Ovary (tissue), 9 donors: ENCODE measurements around the gene RNF212. TPM values are rescaled to one million over a fixed set of nuclear protein-coding genes. Genes with fewer than 3 reads are reported as not detected.
A peak's percentile ranks its signal among the peaks of the same experiment; 100 is the strongest.

Experiments used
- DNase-seq, 5 donors: peaks; one replicate each; pipeline ENCODE4 v3.0.0-alpha.2; 2019 to 2020
- H3K27ac ChIP-seq, 2 donors: fragments of 200-600 bp; one replicate each; pipeline versions ENCODE4 v1.5.1 to v1.8.0; 2019 to 2022
- H3K27me3 ChIP-seq: fragments of 200-600 bp; one replicate; pipeline ENCODE4 v1.8.0; 2022
- H3K36me3 ChIP-seq: fragments of 200-600 bp; sonication (generic); one replicate; pipeline ENCODE4 v1.5.1; 2019
- H3K4me1 ChIP-seq: one replicate; pipeline ENCODE4 v1.8.1; 2013; ENCODE audit warnings: mild to moderate bottlenecking, moderate library complexity; ENCODE audit not compliant: insufficient read depth
- H3K4me3 ChIP-seq: fragments of 200-600 bp; sonication (generic); one replicate; pipeline ENCODE4 v1.5.1; 2017
- H3K9me3 ChIP-seq, 2 donors: fragments of 200-600 bp in 1 of 2; sonication (generic) in 1 of 2; one replicate each; pipeline versions ENCODE4 v1.5.1 to v1.8.1; 2013 to 2019; ENCODE audit warnings: mild to moderate bottlenecking in 1 of 2, moderate library complexity in 1 of 2
- EP300 ChIP-seq: sonication (generic); formaldehyde crosslinking; IDR thresholded peaks from one replicate; pipeline ENCODE4 v1.6.1; 2017; ENCODE audit warnings: antibody characterized with exemption
- POLR2A ChIP-seq: fragments of 450-650 bp; IDR thresholded peaks from one replicate; pipeline ENCODE4 v1.6.1; 2017; ENCODE audit warnings: antibody characterized with exemption, mild to moderate bottlenecking, moderate library complexity
- WGBS, 3 donors: extraction: QIAGEN DNeasy Blood & Tissue Kit in 1 of 3; methylation state at CpG; one replicate each; pipeline versions ENCODE4 v1.1.5 to v1.1.7; 2013 to 2017; 5-methylcytosine and 5-hydroxymethylcytosine counted together
- intact Hi-C, 4 donors: fragments of 100-400 bp; cut with DNase I; formaldehyde crosslinking; loops; one replicate each; pipeline versions ENCODE4 v1.11.0 to v1.15.1; 2022 to 2023
- polyA plus RNA-seq, 2 donors: library from polyadenylated mRNA; stranded (reverse); fragments of 200-250 nt in 1 of 2; fragments of 350-450 nt in 1 of 2; fragmentation: Illumina TruSeq in 1 of 2; extraction: RNeasy Lipid Tissue Mini Kit (QIAGEN cat#74804) in 1 of 2; gene quantifications; one replicate each; pipeline ENCODE4 v1.2.3, GENCODE V29; 2013 to 2014
- total RNA-seq, 7 donors: library from RNA; depleted of rRNA in 2 of 7; stranded (reverse); fragments of >200 nt in 2 of 7; fragmentation: NEBNext Ultra II Directional in 3 of 7; extraction: Animal tissue kit (Norgen Biotek cat#: 25700) in 3 of 7; gene quantifications; one replicate each; pipeline versions ENCODE4 v1.1.0 to v1.2.4, GENCODE V29; 2016 to 2023
- TF ChIP-seq, protein P1 (sequence below), 3 donors: fragments of 450-650 bp in 2 of 3; fragments of 200-600 bp in 1 of 3; IDR thresholded peaks; one replicate each; pipeline versions ENCODE4 v1.5.1 to v1.8.0; 2016 to 2022; ENCODE audit warnings: antibody characterized with exemption in 3 of 3, mild to moderate bottlenecking in 1 of 3
- donor health status: DM: no; HTN: no; CAD: no; lungs with moderate emphysema.
- donor health status: DM: no; HTN: no; CAD: no.
- donor health status: Bipolar disorder and iron deficiency.
- donor health status: DM: yes; HTN: yes; CAD: no.
- donor health status: DM: no; HTN: no; CAD: no.
- donor health status: DM: yes; HTN: yes; CAD: no.

RNF212 gene
- total and polyA plus RNA-seq, 9 donors: 6.2 to 31.0 (median 14.1) TPM

DNA sequence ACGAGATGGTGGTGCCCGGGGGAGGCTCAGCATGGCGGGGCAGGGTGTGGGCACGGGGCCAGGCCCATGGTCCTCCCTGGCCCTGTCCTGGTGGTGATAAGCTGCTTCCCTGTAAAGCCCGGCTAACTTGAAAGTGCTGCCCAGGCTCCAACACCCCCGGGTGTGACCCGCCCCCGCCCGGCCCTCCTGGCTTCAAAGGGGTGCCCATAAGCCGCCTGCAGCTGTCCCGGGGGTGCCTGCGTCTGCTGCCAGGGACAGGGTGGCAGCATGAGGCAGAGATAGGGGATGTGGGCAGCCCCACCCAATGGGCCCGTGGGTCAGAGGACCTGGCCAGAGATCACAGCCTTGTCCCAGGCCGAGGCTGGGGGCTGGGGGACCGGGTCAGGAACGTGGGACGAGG is 83.8 kb downstream of the RNF212 start:
- Histone ChIP-seq H3K4me3 (no peak overlapping the region), H3K9me3 (no peaks in the 10 kb centered on the region), H3K4me1 (peaks cover 20% of the 10 kb centered on the region), H3K36me3 (no peaks in the 10 kb centered on the region), H3K27me3 (no peaks in the 10 kb centered on the region), H3K27ac (no peak overlapping the region)
- TF ChIP-seq POLR2A (no peak), EP300 (no peak)
- TF ChIP-seq, protein P1, sequence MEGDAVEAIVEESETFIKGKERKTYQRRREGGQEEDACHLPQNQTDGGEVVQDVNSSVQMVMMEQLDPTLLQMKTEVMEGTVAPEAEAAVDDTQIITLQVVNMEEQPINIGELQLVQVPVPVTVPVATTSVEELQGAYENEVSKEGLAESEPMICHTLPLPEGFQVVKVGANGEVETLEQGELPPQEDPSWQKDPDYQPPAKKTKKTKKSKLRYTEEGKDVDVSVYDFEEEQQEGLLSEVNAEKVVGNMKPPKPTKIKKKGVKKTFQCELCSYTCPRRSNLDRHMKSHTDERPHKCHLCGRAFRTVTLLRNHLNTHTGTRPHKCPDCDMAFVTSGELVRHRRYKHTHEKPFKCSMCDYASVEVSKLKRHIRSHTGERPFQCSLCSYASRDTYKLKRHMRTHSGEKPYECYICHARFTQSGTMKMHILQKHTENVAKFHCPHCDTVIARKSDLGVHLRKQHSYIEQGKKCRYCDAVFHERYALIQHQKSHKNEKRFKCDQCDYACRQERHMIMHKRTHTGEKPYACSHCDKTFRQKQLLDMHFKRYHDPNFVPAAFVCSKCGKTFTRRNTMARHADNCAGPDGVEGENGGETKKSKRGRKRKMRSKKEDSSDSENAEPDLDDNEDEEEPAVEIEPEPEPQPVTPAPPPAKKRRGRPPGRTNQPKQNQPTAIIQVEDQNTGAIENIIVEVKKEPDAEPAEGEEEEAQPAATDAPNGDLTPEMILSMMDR (IDR thresholded peaks at IDR 0.05): no peak
- 31 to 38% (median 33%) methylated on average over 10 to 17 of the region's 17 CpGs for WGBS, 3 donors
- intact Hi-C loops: no loop called here
- DNase-seq: peak in 1 of 5 donors; percentile 50

DNA sequence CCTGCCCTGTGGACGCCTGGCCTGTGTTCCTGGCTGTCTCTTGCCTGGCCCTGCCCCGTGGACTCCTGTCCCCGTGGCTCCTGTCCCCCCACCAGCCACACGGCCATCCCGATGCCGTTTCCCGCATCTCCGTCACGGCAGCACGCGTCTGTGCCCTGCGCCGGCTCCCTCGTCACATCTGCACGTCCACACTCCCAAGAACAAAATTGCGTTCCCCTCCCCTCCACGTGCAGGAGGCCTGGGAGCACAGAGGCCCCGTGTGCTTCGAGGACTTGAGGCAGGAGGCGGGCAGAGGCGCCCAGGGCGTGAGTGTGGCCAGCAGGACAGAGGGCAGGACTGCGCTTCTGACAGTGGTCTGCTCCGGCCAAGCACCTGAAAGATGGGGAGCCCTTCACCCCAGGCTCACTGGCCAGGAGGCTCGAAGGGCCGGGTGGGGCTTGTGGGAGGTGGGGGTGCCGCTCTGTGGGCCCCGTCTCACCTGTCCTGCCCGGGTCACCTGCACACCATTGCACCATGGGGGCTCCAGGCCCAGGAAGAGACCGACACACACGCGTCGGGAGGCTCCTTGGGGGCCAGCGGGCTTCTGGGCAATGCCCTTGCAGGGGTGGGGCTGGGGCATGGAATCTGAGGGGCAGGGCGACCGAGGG is 84.7 kb downstream of the RNF212 start:
- DNase-seq: no peak
- H3K9me3 ChIP-seq: no peaks in the 10 kb centered on the region
- H3K27me3 ChIP-seq: no peaks in the 10 kb centered on the region
- H3K4me3 ChIP-seq: no peak overlapping the region
- intact Hi-C loops: no loop called here
- H3K27ac ChIP-seq: peak overlapping the region in 1 of 2 donors; percentile 12
- no peaks in the 10 kb centered on the region for H3K36me3 ChIP-seq
- WGBS, 3 donors: 77 to 85% (median 80%) methylated on average over 33 to 36 of the region's 36 CpGs
- peaks cover 13% of the 10 kb centered on the region for H3K4me1 ChIP-seq
- no peak for TF ChIP-seq POLR2A
- TF ChIP-seq, protein P1 (IDR thresholded peaks at IDR 0.05): no peak
- TF ChIP-seq EP300: no peak

DNA sequence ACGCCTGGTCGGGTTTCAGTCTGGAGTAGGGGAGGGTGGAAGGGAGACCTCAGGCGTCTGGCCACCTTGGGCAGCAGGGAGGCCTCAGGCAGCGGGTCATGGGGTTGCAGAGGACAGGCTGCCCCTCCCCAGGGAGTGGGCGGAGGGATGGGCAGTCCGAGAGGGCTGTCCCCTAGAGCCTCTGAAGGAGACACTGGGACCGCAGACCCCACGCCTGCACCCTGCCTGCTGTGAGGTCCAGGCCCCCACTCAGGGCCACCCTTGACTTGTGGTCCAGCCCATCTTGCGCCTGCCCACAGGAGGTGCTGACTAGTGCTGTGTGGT is 85.5 kb downstream of the RNF212 start:
- H3K4me1 ChIP-seq: peaks cover 9% of the 10 kb centered on the region
- WGBS, 3 donors: 62 to 69% (median 69%) methylated on average over 9 of the region's 9 CpGs
- no peaks in the 10 kb centered on the region for H3K36me3 ChIP-seq
- DNase-seq: no peak
- TF ChIP-seq, protein P1 (IDR thresholded peaks at IDR 0.05): no peak
- TF ChIP-seq POLR2A (no peak), EP300 (no peak)
- no peak overlapping the region for H3K27ac ChIP-seq
- intact Hi-C loops: no loop called here
- no peaks in the 10 kb centered on the region for H3K27me3 ChIP-seq
- H3K4me3 ChIP-seq: no peak overlapping the region
- no peaks in the 10 kb centered on the region for H3K9me3 ChIP-seq

DNA sequence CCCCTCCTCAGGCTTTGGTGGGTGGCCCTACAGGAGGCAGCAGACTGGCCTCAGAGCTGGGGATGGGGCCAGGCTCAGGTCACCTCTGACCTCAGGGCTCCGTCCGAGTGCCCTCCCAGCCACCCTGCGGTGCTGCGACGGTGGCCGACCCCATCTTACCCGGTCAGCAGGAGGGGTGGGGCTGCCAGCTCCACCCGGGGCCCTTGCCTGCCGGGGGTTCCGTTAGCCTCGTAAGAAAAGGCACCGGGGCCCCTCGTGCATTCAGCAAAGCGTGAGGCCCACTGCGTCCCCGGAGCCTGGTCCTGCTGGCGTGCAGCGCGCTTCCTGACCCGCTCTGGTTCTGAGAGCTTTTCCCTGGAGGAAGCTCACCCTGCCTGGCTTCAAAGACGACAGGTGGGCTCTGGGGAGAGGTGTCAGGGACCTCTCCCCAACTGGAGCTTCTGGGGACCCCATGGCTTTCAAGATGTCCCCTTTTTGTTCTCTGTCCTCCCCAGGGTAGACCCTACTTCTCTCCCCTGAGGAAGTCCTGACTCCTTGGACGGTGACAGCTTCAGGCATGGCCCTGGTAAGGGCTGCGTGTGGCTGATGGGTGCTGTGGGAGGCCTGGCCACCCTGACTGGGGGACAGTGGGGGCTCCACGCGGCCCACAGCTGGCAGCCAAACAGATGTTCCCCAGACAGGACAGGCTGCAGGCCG is 86.0 kb downstream of the RNF212 start:
- Histone ChIP-seq H3K27ac (no peak overlapping the region), H3K27me3 (no peaks in the 10 kb centered on the region), H3K36me3 (no peaks in the 10 kb centered on the region), H3K4me3 (no peak overlapping the region), H3K9me3 (no peaks in the 10 kb centered on the region), H3K4me1 (peaks cover 9% of the 10 kb centered on the region)
- DNase-seq: no peak
- intact Hi-C loops: no loop called here
- TF ChIP-seq, protein P1 (IDR thresholded peaks at IDR 0.05): no peak
- WGBS, 3 donors: 71 to 78% (median 72%) methylated on average over 26 of the region's 26 CpGs
